Kidney (tissue), 14 donors: ENCODE measurements around the gene NENF. TPM values are rescaled to one million over a fixed set of nuclear protein-coding genes. Genes with fewer than 3 reads are reported as not detected.

ENCODE experiments used
- DNase-seq, 5 donors: peaks; one replicate each; pipeline ENCODE4 v3.0.0-alpha.2; 2013 to 2020
- FAIRE-seq: peaks from 2 replicates; lab custom pipeline; 2012; peaks lifted over from hg19 to GRCh38; lab: Jason Lieb, UNC
- H3K27ac ChIP-seq, 2 donors: one replicate each; pipeline ENCODE4 v1.7.0; 2013; ENCODE audit warnings: low read depth in 2 of 2, low read length in 2 of 2, inconsistent platforms in 1 of 2
- H3K27me3 ChIP-seq: one replicate; pipeline ENCODE4 v1.7.1; 2013; ENCODE audit warnings: low read length, inconsistent platforms; ENCODE audit not compliant: control insufficient read depth, insufficient read depth
- H3K36me3 ChIP-seq, 3 donors: one replicate each; pipeline versions ENCODE4 v1.7.0 to v1.7.1; 2013; ENCODE audit warnings: low read length in 3 of 3, control low read depth in 1 of 3, inconsistent platforms in 1 of 3; ENCODE audit not compliant: insufficient read depth in 3 of 3, control insufficient read depth in 2 of 3
- H3K4me1 ChIP-seq, 3 donors: one replicate each; pipeline versions ENCODE4 v1.7.0 to v1.7.1; 2013; ENCODE audit warnings: low read length in 3 of 3, inconsistent platforms in 1 of 3, low read depth in 1 of 3; ENCODE audit not compliant: control insufficient read depth in 2 of 3, insufficient read depth in 2 of 3
- H3K4me3 ChIP-seq, 3 donors: one replicate each; pipeline versions ENCODE4 v1.7.0 to v1.8.1; 2013; ENCODE audit warnings: low read length in 3 of 3, control low read depth in 1 of 3, inconsistent platforms in 1 of 3
- H3K9ac ChIP-seq, 3 donors: one replicate each; pipeline versions ENCODE4 v1.7.0 to v1.7.1; 2013; ENCODE audit warnings: low read length in 3 of 3, control low read depth in 1 of 3, inconsistent platforms in 1 of 3
- H3K9me3 ChIP-seq, 3 donors: one replicate each; pipeline versions ENCODE4 v1.7.0 to v1.7.1; 2013; ENCODE audit warnings: low read length in 3 of 3, control low read depth in 1 of 3, inconsistent platforms in 1 of 3; ENCODE audit not compliant: control insufficient read depth in 2 of 3, insufficient read depth in 1 of 3
- CTCF ChIP-seq: IDR thresholded peaks from 3 replicates; pipeline ENCODE4 v1.5.1; 2012; ENCODE audit warnings: mild to moderate bottlenecking, moderate library complexity, borderline replicate concordance; ENCODE audit not compliant: insufficient read depth; ENCODE audit errors: extremely low read depth
- intact Hi-C: fragments of 100-400 bp; cut with DNase I; formaldehyde crosslinking; loops from one replicate; pipeline ENCODE4 v1.11.1; 2022
- polyA plus RNA-seq: library from polyadenylated mRNA; stranded (reverse); fragments of 350-450 nt; fragmentation: Illumina TruSeq; extraction: RNeasy Lipid Tissue Mini Kit (QIAGEN cat#74804); gene quantifications from one replicate; pipeline ENCODE4 v1.2.3, GENCODE V29; 2014; ENCODE audit warnings: low read depth, low replicate concordance; ENCODE audit not compliant: insufficient read depth
- total RNA-seq: library from RNA; stranded (reverse); fragmentation: NEBNext Ultra II Directional; extraction: Animal tissue kit (Norgen Biotek cat#: 25700); gene quantifications from one replicate; pipeline ENCODE4 v1.2.1, GENCODE V29; 2021
- donor health status: control.
- donor health status: control.
- donor health status: control.
- donor health status: control.
- donor health status: control.
- donor health status: DM: yes; HTN: yes; CAD: no.
- donor health status: Normal renal cell carcinoma (clear cell type).

The NENF gene
- total and polyA plus RNA-seq, 2 donors from 2014 or later: 63.0 to 210 TPM

GRCh38 chr1:212465311-212465710, 32.6 kb downstream of the NENF start:
- no peak overlapping the region for H3K27ac ChIP-seq
- H3K9ac ChIP-seq: no peak overlapping the region
- peak in 1 of 5 donors; percentile 62 for DNase-seq
- intact Hi-C loops: no loop called here
- no peaks in the 10 kb centered on the region for H3K27me3 ChIP-seq
- no peaks in the 10 kb centered on the region for H3K36me3 ChIP-seq
- FAIRE-seq: no peak
- TF ChIP-seq CTCF: no peak
- H3K4me3 ChIP-seq: no peak overlapping the region
- H3K4me1 ChIP-seq: no peaks in the 10 kb centered on the region
- no peaks in the 10 kb centered on the region for H3K9me3 ChIP-seq

GRCh38 chr1:212466437-212466836, 33.7 kb downstream of the NENF start:
- Histone ChIP-seq H3K9me3 (no peaks in the 10 kb centered on the region), H3K27ac (no peak overlapping the region), H3K4me3 (no peak overlapping the region), H3K27me3 (no peaks in the 10 kb centered on the region), H3K9ac (no peak overlapping the region), H3K4me1 (no peaks in the 10 kb centered on the region), H3K36me3 (no peaks in the 10 kb centered on the region)
- intact Hi-C loops: no loop called here
- FAIRE-seq (no peak), DNase-seq (no peak)
- no peak for TF ChIP-seq CTCF

- no peak for TF ChIP-seq CTCF
- intact Hi-C loops: no loop called here
- no peak overlapping the region for H3K4me3 ChIP-seq
- H3K36me3 ChIP-seq: no peaks in the 10 kb centered on the region
- DNase-seq (peak in 3 of 5 donors; percentile 39 to 66 (median 46)), FAIRE-seq (no peak)
- H3K27me3 ChIP-seq: no peaks in the 10 kb centered on the region
- H3K9ac ChIP-seq: no peak overlapping the region
- no peaks in the 10 kb centered on the region for H3K9me3 ChIP-seq
- H3K27ac ChIP-seq: no peak overlapping the region
- H3K4me1 ChIP-seq: no peaks in the 10 kb centered on the region
Measured at GRCh38 chr1:212466898-212467650, 34.4 kb downstream of the NENF start.
